HepG2 (cell line): ENCODE data around the gene CCDC167. TPM values are rescaled to one million over a fixed set of nuclear protein-coding genes. Genes with fewer than 3 reads are reported as not detected.

Experiments
- ATAC-seq: fragments of 200-7000 bp; cut with Tn5 transposase; 3 replicates; pipeline ENCODE4 v1.9.1; 2020; ENCODE audit warnings: mild to moderate bottlenecking, moderate library complexity
- BruUV-seq: library from RNA; stranded (reverse); fragments of 400-500 nt; replicated peaks from 2 replicates; lab custom pipeline; 2021; lab: Mats Ljungman, UMichigan
- CTCF ChIA-PET: fragments of 300-600 bp; formaldehyde crosslinking; extraction: SDS; loops from one replicate; lab custom pipeline; 2021; ENCODE audit warnings: low total read pairs, inconsistent platforms, low intra/inter-chr PET ratio; lab: Yijun Ruan, JAX
- POLR2A ChIA-PET: fragments of 350-600 bp; sonication (Branson Sonifier 250); formaldehyde crosslinking; loops from one replicate; lab custom pipeline; 2020; ENCODE audit warnings: antibody characterized with exemption, inconsistent platforms; lab: Yijun Ruan, JAX
- DNase-seq: peaks from one replicate; pipeline ENCODE4 v3.0.0-alpha.2; 2015; ENCODE audit warnings: low spot score
- FAIRE-seq: peaks from 3 replicates; lab custom pipeline; 2011; peaks lifted over from hg19 to GRCh38; lab: Jason Lieb, UNC
- H2AFZ ChIP-seq: one replicate; pipeline ENCODE4 v1.6.1; 2011; ENCODE audit warnings: low read length, inconsistent platforms
- H3K27ac ChIP-seq: fragments of 300-600 bp; 3 replicates; pipeline ENCODE4 v1.8.0; 2011; ENCODE audit warnings: mixed run types, mild to moderate bottlenecking, mixed read lengths, low read length, inconsistent platforms; ENCODE audit not compliant: insufficient read depth; ENCODE audit errors: extremely low read length
- H3K27me3 ChIP-seq, 2 experiments: fragments of 200-600 bp in 1 of 2; 2 replicates in 1 of 2; 3 replicates in 1 of 2; pipeline versions ENCODE4 v1.6.0 to v1.8.0; 2011; ENCODE audit warnings: low read length in 2 of 2, mild to moderate bottlenecking in 2 of 2, moderate library complexity in 2 of 2, inconsistent platforms in 1 of 2; ENCODE audit not compliant: insufficient read depth in 2 of 2, control insufficient read depth in 1 of 2
- H3K36me3 ChIP-seq, 2 experiments: fragments of 200-600 bp in 1 of 2; replicated peaks in 1 of 2; 2 replicates in 1 of 2; 3 replicates in 1 of 2; pipeline versions ENCODE4 v1.5.1 to v1.8.0; 2011; ENCODE audit warnings: low read length in 2 of 2, inconsistent platforms in 1 of 2; ENCODE audit not compliant: insufficient read depth in 2 of 2, control insufficient read depth in 1 of 2
- H3K4me1 ChIP-seq: 2 replicates; pipeline ENCODE4 v1.5.1; 2012; ENCODE audit warnings: low read length, inconsistent platforms; ENCODE audit not compliant: insufficient read depth
- H3K4me2 ChIP-seq: 2 replicates; pipeline ENCODE4 v1.6.0; 2011; ENCODE audit warnings: low read depth, low read length, inconsistent platforms
- H3K4me3 ChIP-seq, 3 experiments: fragments of 200-600 bp in 1 of 3; sonication (generic), shearing (Covaris generic) in 1 of 3; replicated peaks in 1 of 3; 2 replicates each; pipeline ENCODE4 v1.5.1; 2011 to 2016; ENCODE audit warnings: low read length in 3 of 3, inconsistent platforms in 2 of 3, low read depth in 2 of 3, mild to moderate bottlenecking in 2 of 3, control low read depth in 1 of 3, mixed read lengths in 1 of 3; ENCODE audit not compliant: insufficient read depth in 1 of 3
- H3K79me2 ChIP-seq: one replicate; pipeline ENCODE4 v1.6.1; 2011; ENCODE audit warnings: low read length, inconsistent platforms; ENCODE audit not compliant: insufficient read depth
- H3K9ac ChIP-seq: 2 replicates; pipeline ENCODE4 v1.6.0; 2011; ENCODE audit warnings: mild to moderate bottlenecking, low read depth, low read length, inconsistent platforms; ENCODE audit not compliant: insufficient read depth
- H3K9me3 ChIP-seq: 2 replicates; pipeline ENCODE4 v1.5.1; 2012; ENCODE audit warnings: mild to moderate bottlenecking, low read length
- H4K20me1 ChIP-seq: 2 replicates; pipeline ENCODE4 v1.6.0; 2011; ENCODE audit warnings: inconsistent platforms, mild to moderate bottlenecking, low read length, moderate library complexity; ENCODE audit not compliant: insufficient read depth
- ATAD3A ChIP-seq: sonication (generic); formaldehyde crosslinking; IDR thresholded peaks from 2 replicates; pipeline ENCODE4 v1.4.0; 2020; ENCODE audit warnings: missing genetic modification reagents
- EZH2 ChIP-seq: conservative IDR thresholded peaks from 2 replicates; pipeline ENCODE4 v1.6.1; 2012; ENCODE audit warnings: mild to moderate bottlenecking, low read depth, low read length, moderate library complexity
- GPN1 ChIP-seq: sonication (generic); formaldehyde crosslinking; IDR thresholded peaks from 2 replicates; pipeline ENCODE4 v1.5.1; 2020; ENCODE audit warnings: missing genetic modification reagents, borderline replicate concordance
- HDAC2 ChIP-seq: sonication (generic); formaldehyde crosslinking; IDR thresholded peaks from 2 replicates; pipeline ENCODE4 v1.4.0; 2020; ENCODE audit warnings: missing genetic modification reagents
- HOXA5 ChIP-seq: sonication (generic); formaldehyde crosslinking; IDR thresholded peaks from 2 replicates; pipeline ENCODE4 v1.4.0; 2020; ENCODE audit warnings: missing genetic modification reagents
- HOXA7 ChIP-seq: sonication (generic); formaldehyde crosslinking; IDR thresholded peaks from 2 replicates; pipeline ENCODE4 v1.8.1; 2022; ENCODE audit warnings: mild to moderate bottlenecking, missing genetic modification reagents, moderate library complexity
- PHF5A ChIP-seq: IDR thresholded peaks from one replicate; pipeline ENCODE4 v1.6.1; 2018; ENCODE audit warnings: low read depth, missing genetic modification reagents; ENCODE audit not compliant: unreplicated experiment
- RAD21 ChIP-seq: fragments of 450-650 bp; formaldehyde crosslinking; IDR thresholded peaks from 2 replicates; pipeline ENCODE4 v1.5.0; 2020; ENCODE audit warnings: mild to moderate bottlenecking
- REL ChIP-seq: sonication (generic); formaldehyde crosslinking; conservative IDR thresholded peaks from 2 replicates; pipeline ENCODE4 v1.8.0; 2022; ENCODE audit warnings: mild to moderate bottlenecking, missing genetic modification reagents, moderate library complexity
- TARDBP ChIP-seq: sonication (generic); formaldehyde crosslinking; IDR thresholded peaks from 2 replicates; pipeline ENCODE4 v1.8.0; 2022; ENCODE audit warnings: mild to moderate bottlenecking, missing genetic modification reagents
- TRIM24 ChIP-seq: sonication (generic); formaldehyde crosslinking; IDR thresholded peaks from 2 replicates; pipeline ENCODE4 v1.8.0; 2022; ENCODE audit warnings: mild to moderate bottlenecking, missing genetic modification reagents
- ZBTB37 ChIP-seq: sonication (generic); formaldehyde crosslinking; IDR thresholded peaks from 2 replicates; pipeline ENCODE4 v1.4.0; 2020; ENCODE audit warnings: mild to moderate bottlenecking, missing genetic modification reagents
- ZNF205 ChIP-seq: IDR thresholded peaks from 2 replicates; pipeline ENCODE4 v1.6.1; 2018; ENCODE audit warnings: missing biosample characterization, missing genetic modification reagents
- ZNF510 ChIP-seq: sonication (generic); formaldehyde crosslinking; IDR thresholded peaks from 2 replicates; pipeline ENCODE4 v1.4.0; 2020; ENCODE audit warnings: low read depth, mild to moderate bottlenecking, missing genetic modification reagents
- ZNF580 ChIP-seq: IDR thresholded peaks from 2 replicates; pipeline ENCODE4 v1.6.1; 2016; ENCODE audit warnings: low read depth, borderline replicate concordance
- ZNF607 ChIP-seq: sonication (generic); formaldehyde crosslinking; IDR thresholded peaks from 2 replicates; pipeline ENCODE4 v1.5.1; 2020; ENCODE audit warnings: missing genetic modification reagents, mild to moderate bottlenecking, borderline replicate concordance
- ZNF614 ChIP-seq: IDR thresholded peaks from 2 replicates; pipeline ENCODE4 v1.6.1; 2018; ENCODE audit warnings: missing biosample characterization, missing genetic modification reagents, inconsistent platforms, borderline replicate concordance
- WGBS: methylation state at CpG from one replicate; pipeline ENCODE4 v1.1.6; 2017; ENCODE audit warnings: low lambda C conversion rate; 5-methylcytosine and 5-hydroxymethylcytosine counted together
- in situ Hi-C: cut with HindIII; loops from 2 replicates; pipeline ENCODE4 v1.10.0; 2017; ENCODE audit warnings: low pct_unique_long_range_greater_than_20kb; ENCODE audit not compliant: extremely low pct_ligation_motif_present
- intact Hi-C: fragments of 100-400 bp; cut with micrococcal nuclease; formaldehyde crosslinking; loops from one replicate; pipeline ENCODE4 v1.10.0; 2022; ENCODE audit not compliant: unreplicated experiment
- polyA plus RNA-seq, 8 experiments: library from polyadenylated mRNA; depleted of rRNA in 3 of 8; stranded (reverse) in 7 of 8; unstranded in 1 of 8; fragments of >200 nt; fragmentation: Illumina TruSeq in 4 of 8; extraction: Trizol in 4 of 8; gene quantifications; 2 replicates each; pipeline versions ENCODE4 v1.2.1 to v1.2.3, GENCODE V29; 2011 to 2016; ENCODE audit warnings: low read depth in 4 of 8, missing spikeins in 1 of 8, mixed read lengths in 1 of 8; ENCODE audit not compliant: insufficient read depth in 1 of 8
- total RNA-seq, 5 experiments: library from RNA; depleted of rRNA; stranded (reverse); fragments of >200 nt; fragmentation: Illumina TruSeq; extraction: Trizol; gene quantifications; 2 replicates each; pipeline ENCODE4 v1.2.3, GENCODE V29; 2016; ENCODE audit warnings: low read depth in 1 of 5
- TF ChIP-seq, protein P1 (sequence below): sonication (generic); formaldehyde crosslinking; IDR thresholded peaks from 2 replicates; pipeline ENCODE4 v1.5.1; 2020; ENCODE audit warnings: mild to moderate bottlenecking, missing genetic modification reagents, moderate library complexity
- TF ChIP-seq, protein P2 (sequence below): IDR thresholded peaks from 2 replicates; pipeline ENCODE4 v1.6.1; 2016; ENCODE audit warnings: missing compliant biosample characterization, missing genetic modification reagents, borderline replicate concordance

The CCDC167 gene
- total and polyA plus RNA-seq, 2 of the 13 experiments (the other 11 are each of a cell fraction or from before 2014, with no cell fraction given): 48.4 to 66.8 TPM

DNA sequence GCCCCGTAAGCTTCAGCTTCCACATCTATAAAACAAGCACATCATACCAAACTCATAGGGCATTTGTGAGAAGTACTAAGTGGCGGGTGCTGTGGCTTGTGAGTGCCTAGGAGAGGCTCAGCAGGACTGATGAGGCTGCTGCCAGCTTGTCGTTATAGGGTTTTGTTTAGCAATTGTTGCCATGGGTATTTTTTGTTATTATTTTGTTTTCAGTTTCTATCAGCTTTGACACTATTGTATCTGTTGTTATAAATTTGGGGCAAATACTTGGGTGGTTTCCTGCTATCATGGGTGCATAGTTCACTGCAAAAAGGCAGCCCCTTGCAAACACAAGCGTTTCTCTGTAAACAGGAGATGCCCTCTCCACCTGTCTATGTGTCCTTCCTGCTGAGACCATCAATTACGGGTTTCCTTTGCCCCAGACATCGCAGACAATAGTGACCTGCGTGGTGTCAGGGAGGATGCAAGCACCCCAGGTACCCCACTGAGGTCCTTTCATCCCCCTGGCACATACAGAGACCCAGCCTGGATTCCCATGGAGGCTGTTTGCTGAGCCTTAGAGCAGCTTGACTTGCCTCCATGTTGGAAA is 3.1 kb upstream of the CCDC167 start:
- Histone ChIP-seq H3K27ac (no peak overlapping the region), H3K4me3 (no peak overlapping the region), H2AFZ (no peak overlapping the region), H3K4me2 (no peak overlapping the region), H3K9me3 (no peaks in the 10 kb centered on the region), H3K27me3 (peaks cover 0 to 3% of the 10 kb centered on the region in 2 experiments; a peak in 1 of 5 replicates), H3K36me3 (no peaks in the 10 kb centered on the region), H3K4me1 (peaks cover 36% of the 10 kb centered on the region), H3K9ac (no peak overlapping the region)
- FAIRE-seq (no peak), ATAC-seq (no peak)
- BruUV-seq: no TSS peak
- intact Hi-C loops: no loop called here
- in situ Hi-C loops: no loop called here
- ChIA-PET CTCF (no interaction called here), POLR2A (no interaction called here)
- WGBS: 19% methylated on average over 7 of the region's 7 CpGs
- no peak for TF ChIP-seq ZNF510 (CRISPR knock-in tag)
- no peak for TF ChIP-seq EZH2
- TF ChIP-seq ZNF205 (CRISPR knock-in tag): no peak
- no peak for TF ChIP-seq ZNF614 (CRISPR knock-in tag)
- no peak for TF ChIP-seq HOXA7 (CRISPR knock-in tag)
- no peak for TF ChIP-seq REL
- no peak for TF ChIP-seq ZNF607 (CRISPR knock-in tag)
- no peak for TF ChIP-seq HDAC2 (CRISPR knock-in tag)
- TF ChIP-seq GPN1: no peak
- TF ChIP-seq, protein P1, sequence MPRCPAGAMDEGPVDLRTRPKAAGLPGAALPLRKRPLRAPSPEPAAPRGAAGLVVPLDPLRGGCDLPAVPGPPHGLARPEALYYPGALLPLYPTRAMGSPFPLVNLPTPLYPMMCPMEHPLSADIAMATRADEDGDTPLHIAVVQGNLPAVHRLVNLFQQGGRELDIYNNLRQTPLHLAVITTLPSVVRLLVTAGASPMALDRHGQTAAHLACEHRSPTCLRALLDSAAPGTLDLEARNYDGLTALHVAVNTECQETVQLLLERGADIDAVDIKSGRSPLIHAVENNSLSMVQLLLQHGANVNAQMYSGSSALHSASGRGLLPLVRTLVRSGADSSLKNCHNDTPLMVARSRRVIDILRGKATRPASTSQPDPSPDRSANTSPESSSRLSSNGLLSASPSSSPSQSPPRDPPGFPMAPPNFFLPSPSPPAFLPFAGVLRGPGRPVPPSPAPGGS: no peak
- TF ChIP-seq RAD21 (CRISPR knock-in tag): no peak
- no peak for TF ChIP-seq PHF5A
- no peak for TF ChIP-seq TARDBP (CRISPR knock-in tag)
- no peak for TF ChIP-seq HOXA5
- no peak for TF ChIP-seq ATAD3A
- no peak for TF ChIP-seq TRIM24
- TF ChIP-seq, protein P2, sequence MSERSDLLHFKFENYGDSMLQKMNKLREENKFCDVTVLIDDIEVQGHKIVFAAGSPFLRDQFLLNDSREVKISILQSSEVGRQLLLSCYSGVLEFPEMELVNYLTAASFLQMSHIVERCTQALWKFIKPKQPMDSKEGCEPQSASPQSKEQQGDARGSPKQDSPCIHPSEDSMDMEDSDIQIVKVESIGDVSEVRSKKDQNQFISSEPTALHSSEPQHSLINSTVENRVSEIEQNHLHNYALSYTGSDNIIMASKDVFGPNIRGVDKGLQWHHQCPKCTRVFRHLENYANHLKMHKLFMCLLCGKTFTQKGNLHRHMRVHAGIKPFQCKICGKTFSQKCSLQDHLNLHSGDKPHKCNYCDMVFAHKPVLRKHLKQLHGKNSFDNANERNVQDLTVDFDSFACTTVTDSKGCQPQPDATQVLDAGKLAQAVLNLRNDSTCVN (CRISPR knock-in tag): no peak
- TF ChIP-seq ZBTB37 (CRISPR knock-in tag): no peak
- no peak for TF ChIP-seq ZNF580 (CRISPR knock-in tag)
- TF ChIP-seq, all 625 proteins: peak for 0
- no peak for DNase-seq
- Histone ChIP-seq H3K79me2 (peaks cover 5% of the 10 kb centered on the region), H4K20me1 (no peaks in the 10 kb centered on the region)
